ENCODE results near the gene KNSTRN. TPM values are rescaled to one million over a fixed set of nuclear protein-coding genes. Genes with fewer than 3 reads are reported as not detected.

KNSTRN gene
- polyA plus RNA-seq, 2 of the 4 experiments (the other 2 are of a cell fraction), result 48.0 to 50.3 TPM

DNA sequence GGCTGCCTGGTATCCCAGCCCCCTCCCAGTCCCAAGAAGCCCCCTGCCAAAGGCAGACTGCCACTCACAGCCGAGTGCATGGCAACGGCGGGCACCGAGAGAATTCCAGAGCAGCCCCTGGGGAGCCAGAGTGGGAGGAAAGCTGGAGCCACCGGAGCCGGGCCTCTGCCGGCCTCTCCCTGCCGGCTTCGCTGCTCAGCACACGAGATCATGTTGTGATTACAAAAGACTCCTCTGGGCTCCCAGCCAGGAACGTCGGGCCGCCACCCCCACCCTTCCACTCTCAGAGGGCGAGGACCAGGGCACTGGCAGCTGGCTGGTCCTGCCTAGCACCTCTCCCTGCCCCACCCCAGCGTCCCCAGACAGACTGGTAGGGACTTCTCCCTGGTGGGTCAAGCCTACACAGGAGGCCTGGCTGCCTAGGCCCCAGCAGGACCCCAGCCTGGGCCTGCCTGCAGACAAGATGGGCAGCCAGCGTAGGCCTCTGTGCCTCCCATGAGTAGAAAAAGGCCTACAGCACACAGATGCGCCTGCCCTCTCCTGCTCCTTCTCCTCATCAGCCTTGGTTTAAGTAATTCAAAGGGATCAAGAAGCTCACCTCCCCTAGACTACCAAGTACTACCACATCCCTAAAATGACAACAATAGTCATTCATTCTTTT is 41.7 kb upstream of the KNSTRN start, which contains the start of gene CCDC9B:
Gene CCDC9B (minus strand): TSS at position 200 of the 661 bp plus-strand sequence. CDS start 120 bp downstream, at position 80.
- CTCF ChIA-PET, result interaction anchor here (1.3 to 10.2 kb wide), 10 partner anchors 12 to 82 kb away, joined by 3 to 139 read pairs (median 30); partner anchors contain the start of genes INAFM2 and PHGR1
- POLR2A ChIA-PET, result interaction anchor here (1.5 to 1.8 kb wide), 2 partner anchors 12 to 18 kb away, joined by 5 to 20 read pairs; partner anchors contain the start of gene INAFM2
- Histone ChIP-seq H3K9me3 (no peaks in the 10 kb centered on the region), H3K27ac (peak within 1 kb of the TSS; percentile 94 to 96), H3K4me1 (peaks cover 56% of the 10 kb centered on the region), H3K4me3 (peak within 1 kb of the TSS; percentile 47), H3K4me2 (peak within 1 kb of the TSS; percentile 79)
- TF ChIP-seq E2F6 (IDR thresholded peaks at IDR 0.05; ENCODE audit: borderline replicate concordance, low read depth) (no peak), JUNB (IDR thresholded peaks at IDR 0.05) (no peak), CEBPB (IDR thresholded peaks at IDR 0.05) (peak; percentile 34 to 66; a peak in 3 of 4 replicates), JUN (IDR thresholded peaks at IDR 0.05) (peak in 1 of 2 experiments; percentile 27; a peak in 1 of 5 replicates), NR3C1 (IDR thresholded peaks at IDR 0.05) (no peak), CBX8 (IDR thresholded peaks at IDR 0.05) (no peak)
- TF ChIP-seq, protein P1, sequence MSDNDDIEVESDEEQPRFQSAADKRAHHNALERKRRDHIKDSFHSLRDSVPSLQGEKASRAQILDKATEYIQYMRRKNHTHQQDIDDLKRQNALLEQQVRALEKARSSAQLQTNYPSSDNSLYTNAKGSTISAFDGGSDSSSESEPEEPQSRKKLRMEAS (IDR thresholded peaks at IDR 0.05), result peak; percentile 53; the same call in 1 of the 2 replicates
- WGBS (ENCODE audit: missing lambda C conversion rate), result 32% methylated on average over 6 of the region's 17 CpGs
- FAIRE-seq, result no peak
- DNase-seq (ENCODE audit: low read depth in 1 of 2, low spot score in 1 of 2), result peak; percentile 69
- peak; percentile 54 to 68 for ATAC-seq

DNA sequence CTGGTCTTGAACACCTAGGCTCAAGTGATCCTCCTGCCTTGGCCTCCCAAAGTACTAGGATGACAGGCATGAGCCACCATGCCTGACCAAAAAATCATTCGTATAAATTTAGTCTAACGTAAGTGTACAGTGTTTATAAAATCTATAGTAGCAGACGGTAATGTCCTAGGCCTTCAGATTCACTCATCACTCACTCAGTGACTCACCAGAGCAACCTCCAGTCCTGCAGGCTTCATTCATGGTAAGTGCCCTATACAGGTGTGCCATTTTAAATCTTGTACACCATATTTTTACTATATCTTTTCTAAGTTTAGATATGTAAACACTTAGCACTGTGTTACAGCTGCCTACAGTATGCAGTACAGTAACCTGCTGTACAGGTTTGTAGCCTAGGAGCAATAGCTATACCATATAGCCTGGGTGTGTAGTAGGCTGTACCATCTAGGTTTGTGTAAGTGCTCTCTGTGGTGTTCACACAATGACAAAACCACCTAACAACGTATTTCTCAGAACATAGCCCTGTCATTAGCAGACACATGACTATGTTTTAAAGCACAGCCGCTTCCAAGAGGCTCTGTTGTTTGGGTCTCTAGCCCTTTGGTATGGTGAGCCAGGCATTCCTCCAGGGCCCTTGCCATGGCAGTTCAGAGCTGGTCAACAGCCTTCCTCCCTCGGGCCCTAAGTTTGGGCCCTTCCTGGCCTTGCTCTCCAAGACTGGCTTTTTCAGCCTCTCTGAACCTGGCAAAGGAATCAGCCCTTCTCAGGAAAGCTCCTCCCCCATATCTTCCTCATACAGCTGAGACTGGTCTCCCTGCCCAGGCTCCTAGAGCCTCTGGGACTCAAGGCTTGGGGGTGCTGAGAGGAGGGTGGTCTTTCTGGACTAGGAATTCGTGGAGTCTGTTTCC is 39.9 kb upstream of the KNSTRN start:
- Histone ChIP-seq H3K4me2 (no peak overlapping the region), H3K9me3 (no peaks in the 10 kb centered on the region), H3K4me1 (peaks cover 64% of the 10 kb centered on the region), H3K4me3 (no peak overlapping the region), H3K27ac (peak overlapping the region in 1 of 2 experiments; percentile 71; a peak in 4 of 6 replicates)
- ATAC-seq, result no peak
- WGBS (ENCODE audit: missing lambda C conversion rate), result 34% methylated on average over 5 of the region's 7 CpGs
- FAIRE-seq, result no peak
- DNase-seq (ENCODE audit: low read depth in 1 of 2, low spot score in 1 of 2), result no peak
- CTCF ChIA-PET, result interaction anchor here (0.7 to 10.2 kb wide), 17 partner anchors 8 to 125 kb away, joined by 3 to 139 read pairs (median 9); partner anchors contain the start of genes DISP2, INAFM2 and PLCB2
- TF ChIP-seq NR3C1 (IDR thresholded peaks at IDR 0.05) (no peak), EHF (CRISPR knock-in tag; IDR thresholded peaks at IDR 0.05) (no peak), KDM5A (IDR thresholded peaks at IDR 0.05) (no peak), HDAC2 (IDR thresholded peaks at IDR 0.05) (no peak), MAFK (IDR thresholded peaks at IDR 0.05; ENCODE audit: partially characterized antibody) (no peak), POLR2AphosphoS2 (conservative IDR thresholded peaks at IDR 0.05; ENCODE audit: low read length) (no peak), TP53 (CRISPR knock-in tag; IDR thresholded peaks at IDR 0.05) (no peak), CHD4 (IDR thresholded peaks at IDR 0.05; ENCODE audit: borderline replicate concordance) (no peak), GATA3 (IDR thresholded peaks at IDR 0.05; ENCODE audit: borderline replicate concordance) (no peak), HOXB5 (CRISPR knock-in tag; IDR thresholded peaks at IDR 0.05) (no peak), HES2 (IDR thresholded peaks at IDR 0.05) (no peak), ATOH8 (CRISPR knock-in tag; IDR thresholded peaks at IDR 0.05; ENCODE audit: low read depth) (no peak), FOSB (CRISPR knock-in tag; IDR thresholded peaks at IDR 0.05) (no peak), SMC3 (IDR thresholded peaks at IDR 0.05) (no peak), HEYL (CRISPR knock-in tag; IDR thresholded peaks at IDR 0.05) (no peak), NPAS2 (CRISPR knock-in tag; IDR thresholded peaks at IDR 0.05; ENCODE audit: borderline replicate concordance) (no peak), HOXB13 (CRISPR knock-in tag; IDR thresholded peaks at IDR 0.05; ENCODE audit: low read depth) (no peak), ZC3H11A (IDR thresholded peaks at IDR 0.05) (no peak)
- TF ChIP-seq, protein P2, sequence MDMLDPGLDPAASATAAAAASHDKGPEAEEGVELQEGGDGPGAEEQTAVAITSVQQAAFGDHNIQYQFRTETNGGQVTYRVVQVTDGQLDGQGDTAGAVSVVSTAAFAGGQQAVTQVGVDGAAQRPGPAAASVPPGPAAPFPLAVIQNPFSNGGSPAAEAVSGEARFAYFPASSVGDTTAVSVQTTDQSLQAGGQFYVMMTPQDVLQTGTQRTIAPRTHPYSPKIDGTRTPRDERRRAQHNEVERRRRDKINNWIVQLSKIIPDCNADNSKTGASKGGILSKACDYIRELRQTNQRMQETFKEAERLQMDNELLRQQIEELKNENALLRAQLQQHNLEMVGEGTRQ (IDR thresholded peaks at IDR 0.05), result no peak
- POLR2A ChIA-PET, result no interaction called here

Measured in A549 (cell line).